ENCODE results near the gene SLCO3A1.

SLCO3A1 gene

GRCh38 chr15:92100751-92101150, 247.2 kb downstream of the SLCO3A1 start:
- DNase-seq (ENCODE audit: low spot score), result no peak

DNA sequence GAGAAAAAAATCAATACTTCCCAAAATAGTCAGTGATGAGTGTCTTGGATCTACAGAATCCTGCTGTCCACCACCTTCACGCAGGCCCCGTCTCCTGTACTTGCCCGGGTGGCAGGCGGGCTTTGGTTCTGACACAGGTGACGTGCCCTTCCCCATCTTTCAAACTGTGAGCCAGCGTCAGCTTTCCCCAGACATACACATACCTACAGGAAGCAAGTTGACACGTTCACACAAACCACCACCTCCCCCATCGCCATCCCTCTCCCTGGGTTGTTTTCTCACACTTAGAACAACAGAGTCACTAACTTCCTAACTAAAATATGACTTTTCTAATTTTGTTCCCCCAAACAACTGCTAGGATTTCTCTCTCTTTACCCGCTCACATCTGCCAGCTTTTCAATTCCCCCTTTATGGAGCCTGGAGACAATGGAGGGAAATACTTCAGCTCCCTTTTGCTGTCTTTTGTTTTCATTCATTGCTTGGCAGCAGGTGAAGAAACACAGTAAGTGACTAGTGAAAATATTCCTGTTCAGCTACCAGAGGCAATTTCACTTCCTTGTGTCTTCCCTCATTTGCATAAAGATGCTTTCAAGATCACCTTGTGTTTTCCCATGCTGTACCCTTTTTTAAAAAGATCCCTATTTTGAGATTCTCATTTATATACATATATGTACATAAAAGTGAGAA, 248.3 kb downstream of the SLCO3A1 start:
- DNase-seq (ENCODE audit: low spot score), result no peak

GRCh38 chr15:92102395-92102755, 248.9 kb downstream of the SLCO3A1 start:
- DNase-seq (ENCODE audit: low spot score), result no peak

GRCh38 chr15:92104072-92104471, 250.6 kb downstream of the SLCO3A1 start:
- DNase-seq (ENCODE audit: low spot score), result no peak

DNA sequence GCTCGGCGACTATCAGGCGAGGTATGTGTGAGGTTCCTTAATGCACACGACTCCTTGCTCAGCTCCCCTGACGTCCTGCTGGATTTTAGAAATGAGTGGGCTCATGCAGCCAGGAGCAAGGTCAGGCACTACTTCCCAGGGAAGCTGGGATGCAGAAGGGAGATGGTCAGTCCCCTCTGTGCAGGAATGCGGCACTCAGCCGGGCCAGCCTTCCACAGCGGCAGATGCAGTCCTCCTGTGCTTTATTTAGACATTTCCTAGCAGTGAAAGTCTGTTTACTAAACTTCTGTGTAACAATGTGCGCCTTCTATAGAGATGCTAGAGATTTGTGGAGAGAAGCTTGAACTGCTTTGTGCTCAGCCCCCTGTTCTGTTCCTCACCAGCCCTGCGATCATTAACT, 252.1 kb downstream of the SLCO3A1 start:
- no peak for DNase-seq (ENCODE audit: low spot score)

- DNase-seq (ENCODE audit: low spot score), result no peak
Measured at GRCh38 chr15:92107510-92107909, 254.0 kb downstream of the SLCO3A1 start.

GRCh38 chr15:92109191-92109873, 255.8 kb downstream of the SLCO3A1 start:
- DNase-seq (ENCODE audit: low spot score), result no peak

- DNase-seq (ENCODE audit: low spot score), result no peak
Measured at GRCh38 chr15:92111291-92111690, 257.8 kb downstream of the SLCO3A1 start.

- no peak for DNase-seq (ENCODE audit: low spot score)
Measured at GRCh38 chr15:92111751-92112150, 258.2 kb downstream of the SLCO3A1 start.

- DNase-seq (ENCODE audit: low spot score), result no peak
Measured at GRCh38 chr15:92112180-92112579, 258.7 kb downstream of the SLCO3A1 start.

DNA sequence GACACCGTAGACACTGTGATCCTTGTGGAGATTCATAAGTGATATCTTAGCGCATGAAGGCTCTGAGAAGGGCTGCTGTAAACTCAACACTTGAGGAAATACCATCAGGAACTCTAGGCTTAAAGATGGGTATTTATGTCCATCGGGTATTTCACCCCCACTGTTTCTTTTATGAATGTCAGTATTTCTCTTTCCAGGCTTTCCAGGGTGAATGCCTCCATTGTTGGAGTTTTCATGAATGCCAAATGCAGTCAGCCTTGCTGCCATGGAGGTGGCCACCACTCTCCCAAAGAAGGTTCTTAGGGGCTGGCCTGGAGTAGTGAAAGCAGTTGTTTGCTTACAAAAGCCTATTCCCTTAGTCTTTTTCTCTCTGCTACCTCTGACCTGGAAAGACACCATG, 259.2 kb downstream of the SLCO3A1 start:
- DNase-seq (ENCODE audit: low spot score), result no peak

GRCh38 chr15:92113832-92114231, 260.3 kb downstream of the SLCO3A1 start:
- DNase-seq (ENCODE audit: low spot score), result no peak

DNA sequence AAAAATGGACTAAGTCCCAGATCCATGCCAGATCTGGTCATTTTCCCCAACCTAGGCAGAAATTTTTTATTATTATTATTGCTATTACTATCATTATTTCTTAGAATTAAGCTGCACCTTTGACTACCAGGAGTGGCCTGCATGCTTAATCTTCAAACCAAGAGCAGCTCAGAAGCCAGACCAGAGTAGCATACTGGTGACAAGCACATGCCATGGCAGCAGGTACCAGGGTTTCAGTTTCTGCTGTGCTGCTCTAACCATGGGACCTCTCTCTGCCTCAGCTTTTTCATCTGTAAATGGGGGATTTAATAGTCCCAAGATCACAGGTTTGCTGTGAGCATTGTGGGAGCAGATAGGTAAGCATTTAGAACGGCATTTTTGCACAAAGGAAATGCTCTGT, 262.3 kb downstream of the SLCO3A1 start:
- DNase-seq (ENCODE audit: low spot score), result no peak

DNA sequence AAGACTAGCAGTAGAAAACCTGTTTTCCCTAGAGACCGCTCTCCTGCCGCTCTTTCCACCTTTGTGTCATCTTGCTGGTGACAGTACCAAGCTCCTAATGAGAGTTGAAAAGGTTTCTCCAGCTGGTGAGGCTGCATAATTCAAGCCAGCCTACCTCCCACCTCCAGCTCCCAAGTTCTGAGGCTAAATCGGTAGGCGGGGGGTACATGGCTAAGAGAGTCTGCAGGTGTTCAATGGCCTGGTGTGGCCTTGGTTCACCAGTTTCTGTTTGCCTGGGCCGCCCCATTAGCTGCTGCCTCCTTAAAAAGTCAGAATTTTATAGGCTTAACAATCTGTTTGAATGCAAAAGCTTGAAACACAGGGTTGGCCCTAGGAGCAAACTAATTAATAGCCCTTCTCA, 262.8 kb downstream of the SLCO3A1 start:
- DNase-seq (ENCODE audit: low spot score), result no peak

GRCh38 chr15:92117261-92117731, 263.8 kb downstream of the SLCO3A1 start:
- no peak for DNase-seq (ENCODE audit: low spot score)

DNA sequence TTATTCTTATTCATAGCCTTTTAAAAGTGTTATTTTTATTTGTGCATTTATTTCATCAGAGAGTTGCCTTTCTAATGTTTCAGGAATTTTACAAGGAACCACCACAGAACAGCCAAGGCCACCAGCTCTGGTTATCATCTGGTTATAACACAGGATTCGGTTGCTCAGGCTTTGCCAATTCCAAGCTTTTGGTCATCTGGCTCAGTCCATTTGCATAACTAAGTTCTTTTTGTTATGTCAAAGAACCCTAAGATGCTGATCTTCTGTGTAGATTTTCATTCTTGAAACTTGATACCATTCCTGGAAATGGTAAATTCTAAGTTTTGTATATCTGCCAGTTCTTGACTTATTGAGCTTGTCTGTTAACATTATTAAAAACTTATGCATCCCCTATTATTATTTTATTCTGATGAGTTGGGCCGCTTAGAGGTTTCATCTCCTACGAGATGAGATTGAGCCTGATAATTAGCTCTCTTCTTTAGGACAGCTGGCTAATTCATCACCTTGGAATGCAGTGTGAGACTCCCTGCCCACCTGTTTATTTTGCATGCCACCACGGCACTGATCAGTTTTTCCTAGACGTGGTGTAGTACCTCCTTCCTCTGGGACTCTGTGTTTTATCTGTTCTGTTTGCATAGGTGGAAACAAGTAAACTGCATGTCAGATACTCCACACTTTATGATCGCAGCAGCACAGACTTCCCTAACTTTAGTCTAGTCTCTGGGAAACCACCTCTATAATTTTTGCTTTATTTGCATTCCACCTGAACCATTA, 264.8 kb downstream of the SLCO3A1 start:
- no peak for DNase-seq (ENCODE audit: low spot score)

- no peak for DNase-seq (ENCODE audit: low spot score)
Measured at GRCh38 chr15:92118936-92119325, 265.4 kb downstream of the SLCO3A1 start.

GRCh38 chr15:92120094-92120795, 266.7 kb downstream of the SLCO3A1 start:
- no peak for DNase-seq (ENCODE audit: low spot score)

DNA sequence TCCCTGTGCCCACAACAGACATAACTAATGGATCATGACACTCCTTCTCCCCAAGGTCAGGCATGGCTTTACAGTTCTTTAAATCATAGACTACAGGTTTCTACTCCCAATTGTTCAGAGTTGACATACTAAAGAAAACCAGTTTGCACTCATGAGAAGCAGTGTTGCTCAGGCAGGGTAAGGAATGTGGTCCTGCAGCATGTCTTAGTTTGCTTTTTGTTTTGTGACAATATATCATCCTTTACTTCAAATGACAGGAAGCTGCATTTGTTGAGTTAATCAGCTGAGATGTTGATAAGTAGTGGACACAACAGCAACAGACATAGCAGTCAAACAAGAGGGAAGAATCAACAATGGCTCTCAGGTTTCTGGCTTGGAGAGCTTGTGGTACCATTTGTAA, 267.5 kb downstream of the SLCO3A1 start:
- DNase-seq (ENCODE audit: low spot score), result no peak

GRCh38 chr15:92122259-92122658, 268.8 kb downstream of the SLCO3A1 start:
- no peak for DNase-seq (ENCODE audit: low spot score)

DNA sequence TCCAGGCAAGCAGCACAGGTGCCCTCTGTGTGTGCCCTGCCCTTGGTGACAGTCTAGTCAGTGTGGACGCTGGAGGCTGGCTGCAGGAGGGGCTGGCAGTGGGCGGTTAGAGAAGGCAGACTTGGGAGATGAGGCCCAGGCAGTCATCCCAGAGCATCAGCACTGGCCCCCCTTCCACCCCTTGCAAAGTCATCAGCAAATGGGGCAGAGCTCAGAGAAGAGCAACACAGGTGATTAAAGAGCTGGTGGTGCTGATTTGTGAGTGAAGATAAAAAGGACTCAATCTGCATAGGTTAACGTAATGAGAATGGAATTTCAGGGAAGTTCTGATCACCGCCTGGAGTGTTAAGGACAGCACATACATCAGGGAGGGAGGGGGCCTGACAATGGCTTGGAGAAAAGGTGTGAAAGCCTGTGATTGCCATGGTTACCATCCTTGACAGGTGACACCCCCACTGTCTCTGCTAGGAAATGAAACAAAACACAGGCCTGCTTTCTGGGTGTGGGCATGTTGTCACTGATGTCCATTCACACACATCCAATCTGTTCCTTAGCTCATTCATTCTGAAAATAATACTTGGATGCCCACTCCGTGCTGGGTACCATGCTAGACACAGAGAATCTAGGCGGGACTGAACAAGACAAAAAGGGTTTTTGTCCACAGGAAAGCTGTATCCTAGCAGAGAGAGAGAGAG, 270.6 kb downstream of the SLCO3A1 start:
- no peak for DNase-seq (ENCODE audit: low spot score)

GRCh38 chr15:92124657-92125010, 271.1 kb downstream of the SLCO3A1 start:
- no peak for DNase-seq (ENCODE audit: low spot score)
